A549 (cell line): ENCODE results near the gene BICRA. TPM values are rescaled to one million over a fixed set of nuclear protein-coding genes. Genes with fewer than 3 reads are reported as not detected.

ENCODE experiments used
- ATAC-seq, 2 experiments: fragments of 200-7000 bp in 1 of 2; fragments of >200 bp in 1 of 2; cut with Nextera tagmentation in 1 of 2; cut with Tn5 transposase in 1 of 2; 3 replicates each; pipeline versions ENCODE4 v1.8.0 to v1.9.1; 2018 to 2020; ENCODE audit warnings: mild to moderate bottlenecking in 1 of 2, moderate library complexity in 1 of 2
- CTCF ChIA-PET: fragments of 300-600 bp; sonication (Branson Sonifier 250); formaldehyde crosslinking; extraction: SDS; loops from one replicate; lab custom pipeline; 2021; ENCODE audit warnings: antibody characterized with exemption, inconsistent platforms; lab: Yijun Ruan, JAX
- POLR2A ChIA-PET: fragments of 350-600 bp; formaldehyde crosslinking; extraction: SDS; loops from one replicate; lab custom pipeline; 2021; ENCODE audit warnings: antibody characterized with exemption, inconsistent platforms; lab: Yijun Ruan, JAX
- DNase-seq, 2 experiments: peaks; one replicate each; pipeline versions ENCODE4 v3.0.0 to v3.0.0-alpha.2; 2011 to 2016; ENCODE audit warnings: low read depth in 1 of 2, low spot score in 1 of 2
- FAIRE-seq: peaks from 2 replicates; lab custom pipeline; 2011; peaks lifted over from hg19 to GRCh38; lab: Jason Lieb, UNC
- H3K27ac ChIP-seq, 2 experiments: fragments of >200 bp; sonication (Bioruptor Twin); formaldehyde crosslinking; 3 replicates each; pipeline ENCODE4 v1.5.1; 2016 to 2017
- H3K4me1 ChIP-seq: fragments of >200 bp; sonication (Bioruptor Twin); formaldehyde crosslinking; 3 replicates; pipeline ENCODE4 v1.6.1; 2016
- H3K4me2 ChIP-seq: fragments of >200 bp; sonication (Bioruptor Twin); formaldehyde crosslinking; 3 replicates; pipeline ENCODE4 v1.6.1; 2016
- H3K4me3 ChIP-seq: fragments of >200 bp; sonication (Bioruptor Twin); formaldehyde crosslinking; 3 replicates; pipeline ENCODE4 v1.5.1; 2016
- H3K9me3 ChIP-seq: fragments of >200 bp; sonication (Bioruptor Twin); formaldehyde crosslinking; 3 replicates; pipeline ENCODE4 v1.6.1; 2016
- BCL3 ChIP-seq: fragments of >200 bp; sonication (Bioruptor Twin); formaldehyde crosslinking; IDR thresholded peaks from 3 replicates; pipeline ENCODE4 v1.6.1; 2016
- BHLHE40 ChIP-seq: IDR thresholded peaks from 2 replicates; pipeline ENCODE4 v1.6.1; 2012; ENCODE audit warnings: low read depth, low read length, inconsistent platforms
- CBX2 ChIP-seq: fragments of 200-600 bp; sonication (generic); IDR thresholded peaks from 2 replicates; pipeline ENCODE4 v1.6.1; 2016; ENCODE audit warnings: low read depth, mild to moderate bottlenecking, borderline replicate concordance
- CBX8 ChIP-seq: fragments of 200-600 bp; sonication (generic); IDR thresholded peaks from 2 replicates; pipeline ENCODE4 v1.6.1; 2016
- CEBPB ChIP-seq, 2 experiments: fragments of >200 bp in 1 of 2; sonication (Bioruptor Twin) in 1 of 2; formaldehyde crosslinking in 1 of 2; IDR thresholded peaks; 2 replicates each; pipeline ENCODE4 v1.6.1; 2012 to 2016
- CHD2 ChIP-seq: fragments of 150-350 bp; IDR thresholded peaks from 2 replicates; pipeline ENCODE4 v1.6.1; 2014; ENCODE audit warnings: low read length; ENCODE audit not compliant: partially characterized antibody
- CHD4 ChIP-seq: fragments of 200-600 bp; sonication (generic); IDR thresholded peaks from 2 replicates; pipeline ENCODE4 v1.6.1; 2016; ENCODE audit warnings: antibody characterized with exemption, mild to moderate bottlenecking, borderline replicate concordance
- EHF ChIP-seq: fragments of 250-450 bp; sonication (Bioruptor Pico); IDR thresholded peaks from 2 replicates; pipeline ENCODE4 v1.5.0; 2020; ENCODE audit warnings: mild to moderate bottlenecking
- EHMT2 ChIP-seq: fragments of 200-600 bp; sonication (generic); IDR thresholded peaks from 2 replicates; pipeline ENCODE4 v1.6.1; 2016; ENCODE audit warnings: antibody characterized with exemption, low read depth, mild to moderate bottlenecking, moderate library complexity
- ESRRA ChIP-seq: fragments of 150-350 bp; IDR thresholded peaks from 2 replicates; pipeline ENCODE4 v1.6.1; 2014; ENCODE audit warnings: mild to moderate bottlenecking, low read length, borderline replicate concordance
- FOSB ChIP-seq: fragments of 250-450 bp; sonication (Bioruptor Pico); IDR thresholded peaks from 2 replicates; pipeline ENCODE4 v1.5.0; 2020; ENCODE audit warnings: mild to moderate bottlenecking, moderate library complexity
- FOSL2 ChIP-seq, 2 experiments: fragments of 450-650 bp in 1 of 2; fragments of >200 bp in 1 of 2; sonication (Bioruptor Twin) in 1 of 2; formaldehyde crosslinking; IDR thresholded peaks; 2 replicates each; pipeline versions ENCODE4 v1.5.0 to v1.6.1; 2016 to 2020; ENCODE audit warnings: mild to moderate bottlenecking in 1 of 2, moderate library complexity in 1 of 2
- HES2 ChIP-seq: fragments of >200 bp; sonication (Bioruptor Twin); formaldehyde crosslinking; IDR thresholded peaks from 2 replicates; pipeline ENCODE4 v1.6.1; 2016
- HEYL ChIP-seq: fragments of 250-450 bp; sonication (Bioruptor Pico); IDR thresholded peaks from 2 replicates; pipeline ENCODE4 v1.8.0; 2021; ENCODE audit warnings: mild to moderate bottlenecking, moderate library complexity
- HMGXB4 ChIP-seq: fragments of 250-450 bp; sonication (Bioruptor Pico); IDR thresholded peaks from 2 replicates; pipeline ENCODE4 v1.5.0; 2021; ENCODE audit warnings: mild to moderate bottlenecking, moderate library complexity, borderline replicate concordance
- HOXB13 ChIP-seq: fragments of 250-450 bp; sonication (Bioruptor Pico); IDR thresholded peaks from 2 replicates; pipeline ENCODE4 v1.5.0; 2020; ENCODE audit warnings: low read depth, mild to moderate bottlenecking, moderate library complexity
- HOXB5 ChIP-seq: fragments of 250-450 bp; sonication (Bioruptor Pico); IDR thresholded peaks from 2 replicates; pipeline ENCODE4 v1.5.0; 2020; ENCODE audit warnings: mild to moderate bottlenecking, moderate library complexity
- JUN ChIP-seq, 2 experiments: fragments of >200 bp; sonication (Bioruptor Twin); formaldehyde crosslinking; IDR thresholded peaks; 2 replicates in 1 of 2; 3 replicates in 1 of 2; pipeline ENCODE4 v1.6.1; 2016 to 2017
- JUNB ChIP-seq: fragments of >200 bp; sonication (Bioruptor Twin); formaldehyde crosslinking; IDR thresholded peaks from 2 replicates; pipeline ENCODE4 v1.6.1; 2016
- MAFK ChIP-seq: fragments of 450-650 bp; IDR thresholded peaks from 2 replicates; pipeline ENCODE4 v1.6.1; 2014; ENCODE audit not compliant: partially characterized antibody
- MAZ ChIP-seq: fragments of 150-350 bp; IDR thresholded peaks from 2 replicates; pipeline ENCODE4 v1.6.1; 2014; ENCODE audit warnings: antibody characterized with exemption, low read depth, low read length, borderline replicate concordance
- MYC ChIP-seq: IDR thresholded peaks from 2 replicates; pipeline ENCODE4 v1.6.1; 2012; ENCODE audit warnings: mild to moderate bottlenecking, inconsistent platforms, low read length, improper control_type of control experiment, borderline replicate concordance
- PBX3 ChIP-seq: IDR thresholded peaks from 2 replicates; pipeline ENCODE4 v1.6.1; 2012
- PHF8 ChIP-seq: fragments of 200-600 bp; sonication (generic); IDR thresholded peaks from 2 replicates; pipeline ENCODE4 v1.6.1; 2016; ENCODE audit warnings: low read depth, mild to moderate bottlenecking, antibody characterized with exemption, moderate library complexity, borderline replicate concordance
- POLR2AphosphoS2 ChIP-seq: conservative IDR thresholded peaks from 2 replicates; pipeline ENCODE4 v1.6.1; 2012; ENCODE audit warnings: low read length, improper control_type of control experiment, inconsistent platforms
- RARB ChIP-seq: fragments of 250-450 bp; sonication (Bioruptor Pico); IDR thresholded peaks from 2 replicates; pipeline ENCODE4 v1.8.0; 2021; ENCODE audit warnings: mild to moderate bottlenecking, moderate library complexity
- RCOR1 ChIP-seq: fragments of 150-350 bp; IDR thresholded peaks from 2 replicates; pipeline ENCODE4 v1.6.1; 2014; ENCODE audit warnings: antibody characterized with exemption, low read length, low read depth
- RNF2 ChIP-seq: fragments of 200-600 bp; sonication (generic); IDR thresholded peaks from 2 replicates; pipeline ENCODE4 v1.6.1; 2016; ENCODE audit warnings: low read depth, mild to moderate bottlenecking, antibody characterized with exemption, moderate library complexity, borderline replicate concordance
- SMC3 ChIP-seq: fragments of >200 bp; sonication (Bioruptor Twin); formaldehyde crosslinking; IDR thresholded peaks from 3 replicates; pipeline ENCODE4 v1.6.1; 2018; ENCODE audit warnings: inconsistent platforms
- SREBF2 ChIP-seq: fragments of 450-650 bp; IDR thresholded peaks from 2 replicates; pipeline ENCODE4 v1.6.1; 2014; ENCODE audit warnings: mild to moderate bottlenecking, moderate library complexity
- TFCP2L1 ChIP-seq: fragments of 250-450 bp; sonication (Bioruptor Pico); IDR thresholded peaks from 2 replicates; pipeline ENCODE4 v1.5.0; 2021; ENCODE audit warnings: mild to moderate bottlenecking
- TP53 ChIP-seq: fragments of 250-450 bp; sonication (Bioruptor Pico); IDR thresholded peaks from 2 replicates; pipeline ENCODE4 v1.5.0; 2021; ENCODE audit warnings: mild to moderate bottlenecking, moderate library complexity
- ZC3H11A ChIP-seq: fragments of 450-650 bp; IDR thresholded peaks from 2 replicates; pipeline ENCODE4 v1.6.1; 2014; ENCODE audit warnings: antibody characterized with exemption, mild to moderate bottlenecking
- ZFP36 ChIP-seq: fragments of 450-650 bp; IDR thresholded peaks from 2 replicates; pipeline ENCODE4 v1.6.1; 2014; ENCODE audit warnings: borderline replicate concordance; ENCODE audit not compliant: partially characterized antibody
- WGBS: methylation state at CpG from one replicate; pipeline ENCODE4 v1.1.6; 2017; ENCODE audit errors: missing lambda C conversion rate; 5-methylcytosine and 5-hydroxymethylcytosine counted together
- polyA plus RNA-seq, 4 experiments: library from polyadenylated mRNA; depleted of rRNA in 3 of 4; stranded (reverse); fragments of >200 nt; fragmentation: RNase III in 1 of 4; extraction: RNeasy Plus Mini Kit Qiagen cat#74134 plus additional on column Dnase treatment in 1 of 4; gene quantifications; 2 replicates in 3 of 4; 3 replicates in 1 of 4; pipeline ENCODE4 v1.2.3, GENCODE V29; 2011 to 2017
- TF ChIP-seq, protein P1 (sequence below): IDR thresholded peaks from 2 replicates; pipeline ENCODE4 v1.6.1; 2012
- TF ChIP-seq, protein P2 (sequence below): fragments of 250-450 bp; sonication (Bioruptor Pico); IDR thresholded peaks from 2 replicates; pipeline ENCODE4 v1.5.0; 2020; ENCODE audit warnings: low read depth, mild to moderate bottlenecking, moderate library complexity
- TF ChIP-seq, protein P3 (sequence below): fragments of 150-350 bp; IDR thresholded peaks from 2 replicates; pipeline ENCODE4 v1.6.1; 2014; ENCODE audit warnings: low read depth, mild to moderate bottlenecking, low read length

BICRA gene
- polyA plus RNA-seq, 2 of the 4 experiments (the other 2 are of a cell fraction) = 0.83 to 12.4 TPM

GRCh38 chr19:47729468-47729798 lies 120.5 kb downstream of the BICRA start:
- H3K4me3 ChIP-seq = peak overlapping the region; percentile 48
- DNase-seq (peak; percentile 92 to 98), ATAC-seq (peak; percentile 91 to 92), FAIRE-seq (peak; percentile 89)
- CTCF ChIA-PET = interaction anchor here (1.0 to 42.0 kb wide), 5 partner anchors 11 to 134 kb away, joined by 3 to 1389 read pairs (median 9); partner anchors contain the start of genes EHD2 and NOP53
- H3K9me3 ChIP-seq = no peaks in the 10 kb centered on the region
- 1% methylated on average over 9 of the region's 9 CpGs for WGBS
- H3K4me2 ChIP-seq = peak overlapping the region; percentile 98
- POLR2A ChIA-PET = interaction anchor here (0.5 to 2.0 kb wide), 5 partner anchors 10 to 16 kb away, joined by 3 to 14 read pairs (median 6); partner anchors contain the start of genes EHD2 and NOP53
- peak overlapping the region; percentile 83 to 94 for H3K27ac ChIP-seq
- H3K4me1 ChIP-seq = peaks cover 50% of the 10 kb centered on the region
- TF ChIP-seq FOSL2 (IDR thresholded peaks at IDR 0.05) = peak; percentile 92
- peak; percentile 98 for TF ChIP-seq FOSL2 (CRISPR knock-in tag; IDR thresholded peaks at IDR 0.05)
- TF ChIP-seq PHF8 = no peak
- TF ChIP-seq CHD2 = no peak
- peak; percentile 45; the same call in 2 of the 3 replicates for TF ChIP-seq SMC3
- peak; percentile 64 for TF ChIP-seq PBX3
- TF ChIP-seq TP53 (CRISPR knock-in tag) = no peak
- no peak for TF ChIP-seq CHD4
- no peak for TF ChIP-seq SREBF2
- no peak for TF ChIP-seq FOSB
- TF ChIP-seq JUN (IDR thresholded peaks at IDR 0.05) = peak; percentile 56 to 89; a peak in 4 of 5 replicates
- no peak for TF ChIP-seq ZFP36
- TF ChIP-seq POLR2AphosphoS2 = no peak
- peak; percentile 77 for TF ChIP-seq JUNB
- no peak for TF ChIP-seq RCOR1
- TF ChIP-seq CBX2 = no peak
- no peak for TF ChIP-seq RNF2
- TF ChIP-seq EHMT2 = no peak
- no peak for TF ChIP-seq EHF (CRISPR knock-in tag)
- no peak for TF ChIP-seq ESRRA
- no peak for TF ChIP-seq HOXB5 (CRISPR knock-in tag)
- no peak for TF ChIP-seq HES2
- no peak for TF ChIP-seq CBX8
- TF ChIP-seq BCL3 = no peak
- no peak for TF ChIP-seq HEYL
- TF ChIP-seq, protein P1, sequence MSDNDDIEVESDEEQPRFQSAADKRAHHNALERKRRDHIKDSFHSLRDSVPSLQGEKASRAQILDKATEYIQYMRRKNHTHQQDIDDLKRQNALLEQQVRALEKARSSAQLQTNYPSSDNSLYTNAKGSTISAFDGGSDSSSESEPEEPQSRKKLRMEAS = peak; percentile 92
- no peak for TF ChIP-seq MYC
- TF ChIP-seq, protein P2, sequence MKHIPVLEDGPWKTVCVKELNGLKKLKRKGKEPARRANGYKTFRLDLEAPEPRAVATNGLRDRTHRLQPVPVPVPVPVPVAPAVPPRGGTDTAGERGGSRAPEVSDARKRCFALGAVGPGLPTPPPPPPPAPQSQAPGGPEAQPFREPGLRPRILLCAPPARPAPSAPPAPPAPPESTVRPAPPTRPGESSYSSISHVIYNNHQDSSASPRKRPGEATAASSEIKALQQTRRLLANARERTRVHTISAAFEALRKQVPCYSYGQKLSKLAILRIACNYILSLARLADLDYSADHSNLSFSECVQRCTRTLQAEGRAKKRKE (CRISPR knock-in tag) = no peak
- TF ChIP-seq HOXB13 = no peak
- TF ChIP-seq ZC3H11A = no peak
- TF ChIP-seq, protein P3, sequence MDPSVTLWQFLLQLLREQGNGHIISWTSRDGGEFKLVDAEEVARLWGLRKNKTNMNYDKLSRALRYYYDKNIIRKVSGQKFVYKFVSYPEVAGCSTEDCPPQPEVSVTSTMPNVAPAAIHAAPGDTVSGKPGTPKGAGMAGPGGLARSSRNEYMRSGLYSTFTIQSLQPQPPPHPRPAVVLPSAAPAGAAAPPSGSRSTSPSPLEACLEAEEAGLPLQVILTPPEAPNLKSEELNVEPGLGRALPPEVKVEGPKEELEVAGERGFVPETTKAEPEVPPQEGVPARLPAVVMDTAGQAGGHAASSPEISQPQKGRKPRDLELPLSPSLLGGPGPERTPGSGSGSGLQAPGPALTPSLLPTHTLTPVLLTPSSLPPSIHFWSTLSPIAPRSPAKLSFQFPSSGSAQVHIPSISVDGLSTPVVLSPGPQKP = no peak
- TF ChIP-seq TFCP2L1 (CRISPR knock-in tag) = no peak
- TF ChIP-seq RARB (CRISPR knock-in tag) = no peak
- TF ChIP-seq MAZ = peak; percentile 100
- TF ChIP-seq HMGXB4 = no peak
- TF ChIP-seq MAFK = no peak
- 0 out of 4 replicates have a peak, but pooled peaks of 1 of the 2 experiments have one; percentile 11 for TF ChIP-seq CEBPB (IDR thresholded peaks at IDR 0.05)
- no peak for TF ChIP-seq BHLHE40
